GM19351 (cell line): Measurements from ENCODE around the gene UBE2D4.
"Not testable (repeated sequence)": the region's sequence is repeated elsewhere in the genome, so short reads cannot be mapped to it uniquely, and the experiment has no call there.

Source experiments
- ATAC-seq: cut with Tn5 transposase; IDR thresholded peaks from one replicate; pipeline ENCODE4 v1.9.1; 2021; ENCODE audit warnings: mild to moderate bottlenecking, moderate library complexity; ENCODE audit not compliant: unreplicated experiment

The UBE2D4 gene

DNA sequence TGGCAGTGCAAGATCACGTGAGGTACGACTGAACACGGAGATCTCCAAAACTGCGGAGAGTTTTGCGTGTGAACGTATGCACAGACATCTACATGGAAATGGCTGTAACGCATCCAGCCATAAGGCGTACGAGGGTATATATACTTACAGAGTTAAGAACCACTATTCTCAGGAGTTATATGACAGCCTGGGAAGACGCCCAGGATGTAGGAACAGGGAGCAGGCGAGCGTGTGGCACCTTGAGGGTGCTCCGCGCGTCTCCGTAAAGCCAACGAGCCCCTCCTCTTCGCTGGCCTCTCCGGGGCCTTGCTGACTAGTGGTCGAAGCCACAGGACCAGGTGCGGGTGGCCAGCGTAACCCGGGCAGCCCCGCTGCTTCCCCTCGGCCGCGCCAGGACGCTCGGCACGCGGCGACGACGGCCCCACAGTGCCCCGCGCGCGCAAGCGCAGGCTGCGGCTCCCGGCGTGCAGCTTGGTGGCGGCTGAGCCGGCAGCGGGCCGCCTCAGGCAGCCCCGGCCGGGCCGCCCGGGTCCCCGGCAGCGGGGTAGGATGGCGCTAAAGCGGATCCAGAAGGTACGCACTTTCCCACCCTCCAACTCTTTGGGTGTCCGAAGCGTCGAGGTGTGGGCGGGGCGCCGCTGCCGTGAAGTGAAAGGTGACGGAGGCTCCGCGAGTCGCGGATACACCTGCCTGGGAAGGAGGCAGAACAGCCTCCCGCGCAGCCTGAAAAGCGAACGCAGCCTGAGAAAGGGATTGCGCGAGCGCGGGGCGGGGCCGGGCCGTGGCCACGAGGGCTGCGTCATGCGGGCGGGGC is at the start of gene UBE2D4:
UBE2D4 (plus strand) TSS at position 453 of the 814 bp plus-strand sequence; CDS start at position 550, 97 bp downstream.
- ATAC-seq, result peak; percentile 90

DNA sequence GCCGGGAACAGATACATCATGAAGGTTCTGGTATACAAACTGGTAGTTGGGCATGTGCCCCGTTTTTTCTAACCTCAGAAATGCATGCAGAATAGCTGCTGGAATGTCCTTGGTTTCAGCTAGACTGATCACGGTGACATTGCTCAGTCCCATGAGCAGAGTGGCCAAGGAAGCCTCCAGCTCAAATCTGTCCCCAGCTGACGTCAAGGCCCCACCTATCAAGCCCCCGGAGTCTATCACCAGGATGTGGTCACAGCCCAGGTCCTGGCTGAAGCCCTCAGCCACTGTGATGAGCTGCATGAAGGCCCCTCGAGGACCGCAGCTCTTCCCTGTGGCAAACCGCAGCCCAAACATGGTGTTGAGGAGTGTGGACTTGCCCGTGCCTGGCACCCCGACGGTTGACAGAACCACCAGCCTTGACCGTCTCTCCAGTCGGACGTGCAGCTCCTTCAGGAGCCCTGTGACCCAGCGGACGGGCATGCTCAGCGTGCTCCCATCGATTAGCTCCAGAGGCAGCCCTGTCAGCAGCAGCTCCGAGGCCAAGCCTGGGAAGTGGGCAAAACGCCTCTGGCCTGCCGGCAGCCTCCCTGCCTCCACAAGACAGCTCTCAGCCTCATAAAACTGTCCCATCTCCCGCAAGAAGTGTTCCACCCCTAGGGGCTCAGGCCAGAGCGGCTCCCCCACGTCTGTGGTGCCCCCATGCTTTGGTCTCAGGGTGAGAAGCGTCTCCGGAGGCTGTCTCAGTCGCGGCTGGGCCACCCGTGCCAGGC is 49.1 kb upstream of the UBE2D4 start:
- ATAC-seq, result no peak

DNA sequence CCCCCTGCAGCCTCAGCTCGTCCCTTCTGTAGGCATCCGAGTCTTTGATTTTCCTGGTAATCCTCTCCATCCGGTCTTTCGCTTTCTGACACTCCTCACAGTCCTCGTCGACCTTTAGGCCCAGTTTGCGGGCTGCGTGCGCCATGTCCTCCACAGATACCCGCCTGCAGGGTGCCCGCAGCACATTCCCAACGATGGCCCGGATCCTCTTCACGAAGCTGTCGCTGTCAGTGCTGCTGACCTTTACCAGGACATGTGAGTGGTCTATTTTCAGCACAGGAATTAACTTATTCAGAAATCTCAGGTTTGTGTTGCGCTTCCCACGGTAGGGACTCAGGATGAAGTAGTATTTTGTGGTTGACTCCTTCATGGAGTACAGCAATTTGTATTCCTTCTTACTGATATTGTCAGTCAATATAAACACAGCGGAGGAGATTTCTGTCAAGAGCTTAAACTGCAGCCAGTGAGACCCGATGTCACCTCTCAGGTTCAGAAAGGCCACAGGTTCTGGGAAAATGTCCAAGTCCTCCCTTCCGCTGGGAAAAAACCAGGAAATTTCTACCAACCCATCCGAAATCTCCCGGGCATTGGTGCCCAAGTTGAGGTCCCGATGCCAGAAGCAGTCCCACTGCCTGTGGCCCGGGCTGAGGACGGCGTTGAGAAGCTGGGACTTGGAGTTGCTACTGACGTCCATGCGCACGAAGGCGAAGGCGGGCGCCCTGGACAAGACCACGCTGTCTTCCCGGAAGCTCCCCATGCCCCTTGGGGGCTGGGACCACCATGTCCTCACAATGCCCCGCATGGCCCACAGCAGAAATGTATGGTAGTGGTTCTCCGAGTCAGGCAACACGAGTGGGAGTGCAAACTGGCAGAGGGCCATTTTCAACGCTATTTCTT is 48.0 kb upstream of the UBE2D4 start:
- ATAC-seq, result no peak

DNA sequence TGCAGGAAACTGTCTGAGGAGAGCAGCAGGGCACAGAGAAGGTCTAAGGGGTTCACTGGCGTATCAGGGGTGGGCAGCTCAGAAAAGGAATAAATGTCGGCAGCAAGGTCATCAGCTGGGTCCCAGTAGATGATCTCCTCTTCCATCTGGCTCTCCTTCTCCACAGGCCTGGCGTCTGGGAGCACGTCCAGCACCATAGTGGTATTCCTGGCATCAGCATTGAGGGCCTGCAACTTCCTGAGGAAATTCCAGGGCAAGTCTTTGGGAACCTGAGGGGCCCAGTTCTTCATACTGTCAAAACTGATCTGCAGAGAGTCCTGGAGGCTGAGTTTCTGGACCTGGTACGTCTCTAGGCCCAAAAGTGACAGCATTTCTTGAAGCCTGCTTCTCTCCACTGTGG is 47.4 kb upstream of the UBE2D4 start:
- no peak for ATAC-seq

DNA sequence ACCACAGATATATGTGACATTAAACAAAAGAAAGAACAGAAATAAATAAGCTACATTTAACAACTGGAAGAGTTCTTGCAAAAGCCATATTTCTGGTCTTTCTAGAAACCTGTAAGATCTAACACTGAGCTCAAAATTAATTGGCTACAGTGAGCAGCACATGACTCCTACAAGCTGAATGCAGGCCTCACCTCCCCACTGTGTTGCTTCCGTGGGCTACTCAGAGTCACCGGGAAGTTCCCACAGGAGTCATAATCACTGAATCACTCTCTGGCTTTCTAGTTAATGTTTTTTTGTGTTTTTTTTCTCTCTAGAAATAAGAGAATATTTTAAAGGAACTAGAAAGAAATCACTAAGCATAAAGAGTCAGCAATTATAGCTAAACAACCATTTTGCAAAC is 46.8 kb upstream of the UBE2D4 start:
- ATAC-seq, result no peak

DNA sequence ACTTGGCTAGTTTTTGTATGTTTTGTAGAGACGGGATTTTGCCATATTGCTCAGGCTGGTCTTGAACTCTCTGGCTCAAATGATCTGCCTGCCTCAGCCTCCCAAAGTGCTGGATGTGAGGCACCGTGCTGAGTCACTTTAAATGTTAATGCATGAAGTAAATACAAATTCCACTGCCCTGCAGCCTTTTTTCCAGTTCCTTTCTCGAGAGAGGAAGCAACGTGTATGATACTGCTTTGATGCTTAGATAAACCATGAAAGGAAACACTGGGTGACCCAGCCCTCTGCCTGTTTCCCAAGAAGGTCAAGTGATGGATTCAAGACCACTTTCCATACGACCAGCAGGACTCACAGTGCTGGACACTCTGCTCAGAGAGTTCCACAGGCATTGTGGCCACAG is 45.6 kb upstream of the UBE2D4 start:
- ATAC-seq, result no peak

DNA sequence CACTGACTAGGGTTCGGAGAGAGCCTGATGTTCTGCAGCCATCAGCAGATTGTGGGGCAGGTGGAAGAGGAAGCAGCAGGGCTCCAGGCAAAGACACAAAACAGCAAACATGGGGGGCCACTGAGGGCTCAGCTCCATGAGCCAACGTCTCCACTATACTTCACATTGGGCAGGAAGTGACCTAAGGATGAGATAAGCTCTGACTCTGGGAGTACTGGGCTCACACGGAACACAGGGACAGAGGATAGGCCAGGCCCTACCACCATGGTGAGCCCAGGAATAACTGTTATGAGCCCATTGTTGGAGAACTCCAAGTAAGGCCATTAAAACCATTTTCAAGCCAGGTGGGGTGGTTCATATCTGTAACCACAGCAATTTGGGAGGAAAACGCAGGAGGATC is 42.0 kb upstream of the UBE2D4 start:
- no peak for ATAC-seq

DNA sequence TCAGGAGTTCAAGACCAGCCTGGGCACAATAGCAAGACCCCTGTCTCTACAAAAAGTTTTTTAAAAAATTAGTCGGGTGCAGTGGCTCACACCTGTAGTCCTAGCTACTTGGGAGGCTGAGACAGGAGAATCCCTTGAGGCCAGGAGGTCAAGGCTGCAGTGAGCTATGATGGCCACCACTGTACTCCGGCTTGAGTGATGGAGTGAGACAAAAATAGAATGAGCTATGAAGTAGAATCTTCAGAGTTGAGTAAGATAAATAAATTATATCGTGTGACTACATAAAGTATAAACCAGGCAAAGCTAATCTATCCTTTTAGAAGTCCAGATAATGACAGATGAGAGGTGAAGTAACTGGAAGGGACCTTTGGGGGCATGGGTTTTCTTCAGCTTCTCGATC is 41.6 kb upstream of the UBE2D4 start:
- no peak for ATAC-seq

DNA sequence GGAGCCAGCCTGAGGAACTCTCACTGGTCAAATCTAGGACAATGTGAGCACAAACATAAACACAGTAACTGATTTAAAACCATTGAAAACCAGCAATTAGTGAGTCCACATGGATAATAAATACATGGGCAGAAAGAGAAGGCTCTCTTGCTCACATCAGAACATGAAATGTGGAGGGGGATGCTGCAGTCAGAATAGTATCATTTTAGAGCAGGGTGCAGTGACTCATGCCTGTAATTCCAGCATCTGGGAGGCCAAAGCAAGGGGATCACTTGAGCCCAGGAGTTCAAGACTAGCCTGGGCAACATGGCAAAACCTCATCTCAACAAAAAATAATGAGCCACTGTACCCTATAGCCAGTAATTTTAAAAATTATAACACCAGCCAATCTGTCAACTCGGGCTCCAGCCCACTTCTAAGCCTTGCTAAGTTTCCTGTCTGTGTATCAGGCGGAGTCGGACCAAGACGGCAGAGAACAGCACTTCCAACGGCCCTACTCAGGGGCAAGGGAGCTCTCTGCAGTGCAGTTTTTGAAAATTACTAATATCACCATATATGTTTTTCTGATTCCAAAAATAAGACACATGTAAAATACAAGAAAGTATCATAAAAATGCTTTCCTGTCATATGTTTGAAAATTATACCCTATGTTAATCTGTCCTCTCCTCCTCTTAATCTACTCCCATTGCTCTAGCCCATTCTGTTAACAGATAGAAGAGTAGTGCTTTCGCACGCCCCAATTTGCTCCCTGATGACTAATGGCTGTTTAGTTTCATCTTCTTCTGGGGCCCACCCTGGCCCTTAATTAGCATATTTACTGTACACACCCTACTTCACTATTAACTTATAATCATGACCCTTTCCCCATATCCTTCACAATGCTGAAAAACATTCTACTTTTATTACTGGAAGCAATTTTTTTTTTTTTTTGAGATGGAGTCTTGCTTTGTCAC is 37.0 kb upstream of the UBE2D4 start:
- ATAC-seq, result no peak

DNA sequence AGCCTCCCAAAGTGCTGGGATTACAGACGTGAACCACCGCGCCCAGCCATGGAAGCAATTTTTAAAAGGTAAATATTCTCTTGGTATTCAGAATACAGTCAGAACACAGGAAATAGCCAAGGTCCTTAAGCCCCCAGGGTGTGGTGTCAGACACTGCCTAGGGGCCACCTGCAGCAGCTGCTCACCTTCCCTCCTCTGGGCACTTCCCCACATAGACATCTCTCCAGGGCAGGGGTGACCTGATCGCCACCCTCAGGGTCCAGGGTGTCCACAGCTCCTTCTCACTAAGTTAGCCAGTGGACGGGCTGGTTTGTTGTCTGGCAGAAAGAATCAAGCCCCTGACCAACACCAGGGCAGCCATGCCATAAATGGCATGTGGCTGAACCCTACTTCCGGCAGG is 35.8 kb upstream of the UBE2D4 start:
- no peak for ATAC-seq

DNA sequence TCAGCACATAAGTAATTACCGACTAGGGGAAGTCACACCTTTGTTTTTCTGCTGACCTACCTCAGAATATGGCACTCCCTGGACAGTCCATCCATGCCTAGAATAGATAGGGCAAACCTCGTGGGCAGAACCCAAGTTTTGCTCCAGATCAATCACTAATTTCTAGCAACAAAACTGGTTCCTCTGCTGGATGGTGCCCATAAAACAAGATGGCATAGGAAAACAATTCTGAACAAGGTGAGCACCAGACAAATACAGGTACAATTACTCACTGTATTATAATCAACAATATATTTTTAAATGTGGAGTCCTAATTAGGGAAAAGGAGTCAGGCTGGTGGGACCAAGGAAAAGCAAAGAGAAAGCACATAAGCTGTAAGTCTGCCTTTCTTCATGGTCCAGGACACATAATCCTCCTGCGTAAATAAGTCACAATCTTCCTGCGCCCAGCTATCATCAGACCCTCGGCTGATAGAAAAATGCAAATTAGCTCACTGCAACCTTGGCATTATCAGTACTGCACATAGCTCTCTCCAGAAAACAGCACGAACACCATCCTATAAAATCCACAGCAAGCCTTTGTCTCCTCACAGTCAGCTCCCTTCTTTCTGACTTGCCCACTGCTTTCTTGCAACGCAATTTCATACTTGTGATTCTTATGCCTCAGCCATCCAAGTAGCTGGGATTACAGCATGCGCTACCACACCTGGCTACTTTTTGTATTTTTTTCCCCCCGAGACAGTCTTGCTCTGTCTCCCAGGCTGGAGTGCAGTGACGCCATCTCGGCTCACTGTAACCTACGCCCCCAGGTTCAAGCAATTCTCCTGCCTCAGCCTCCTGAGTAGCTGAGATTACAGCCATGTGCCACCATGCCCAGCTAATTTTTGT is 34.9 kb upstream of the UBE2D4 start:
- ATAC-seq, result no peak

DNA sequence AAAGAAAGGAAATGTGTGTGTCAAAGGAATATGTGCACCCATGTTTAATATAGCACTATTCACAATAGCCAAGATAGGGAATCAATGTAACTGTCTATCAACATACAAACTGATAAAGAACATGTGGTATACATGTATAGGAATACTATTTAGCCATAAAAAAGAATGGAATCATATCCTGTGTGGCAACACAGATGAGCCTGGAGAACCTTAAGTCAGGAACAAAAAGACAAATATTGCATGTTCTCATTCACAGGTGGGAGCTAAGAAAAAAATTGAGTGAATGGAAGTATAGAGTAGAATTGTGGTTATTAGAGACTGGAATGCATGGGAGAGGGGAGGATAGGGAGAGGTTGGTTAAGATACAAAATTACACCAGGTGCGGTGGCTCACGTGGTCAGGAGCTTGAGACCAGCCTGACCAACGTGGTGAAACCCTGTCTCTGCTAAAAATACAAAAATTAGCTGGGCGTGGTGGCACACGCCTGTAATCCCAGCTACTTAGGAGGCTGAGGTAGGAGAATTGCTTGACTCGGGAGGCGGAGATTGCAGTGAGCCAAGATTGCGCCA is 30.3 kb upstream of the UBE2D4 start:
- no peak for ATAC-seq

DNA sequence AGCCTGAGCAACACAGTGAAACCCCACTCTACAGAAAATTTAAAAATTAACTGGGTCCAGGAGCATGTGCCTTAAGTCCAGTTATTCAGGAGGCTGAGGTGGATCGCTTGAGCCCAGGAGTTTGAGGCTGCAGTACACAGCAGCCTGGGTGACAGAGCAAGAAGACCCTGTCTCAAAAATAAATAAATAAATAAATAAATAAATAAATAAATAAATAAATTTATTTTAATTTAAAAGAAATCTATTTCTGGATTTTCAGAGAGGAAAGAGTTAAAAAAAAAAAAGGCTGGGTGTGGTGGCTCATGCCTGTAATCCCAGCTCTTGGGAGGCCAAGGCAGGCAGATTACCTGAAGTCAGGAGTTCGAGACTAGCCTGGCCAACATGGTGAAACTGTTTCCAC is 27.7 kb upstream of the UBE2D4 start:
- not testable (repeated sequence) for ATAC-seq

DNA sequence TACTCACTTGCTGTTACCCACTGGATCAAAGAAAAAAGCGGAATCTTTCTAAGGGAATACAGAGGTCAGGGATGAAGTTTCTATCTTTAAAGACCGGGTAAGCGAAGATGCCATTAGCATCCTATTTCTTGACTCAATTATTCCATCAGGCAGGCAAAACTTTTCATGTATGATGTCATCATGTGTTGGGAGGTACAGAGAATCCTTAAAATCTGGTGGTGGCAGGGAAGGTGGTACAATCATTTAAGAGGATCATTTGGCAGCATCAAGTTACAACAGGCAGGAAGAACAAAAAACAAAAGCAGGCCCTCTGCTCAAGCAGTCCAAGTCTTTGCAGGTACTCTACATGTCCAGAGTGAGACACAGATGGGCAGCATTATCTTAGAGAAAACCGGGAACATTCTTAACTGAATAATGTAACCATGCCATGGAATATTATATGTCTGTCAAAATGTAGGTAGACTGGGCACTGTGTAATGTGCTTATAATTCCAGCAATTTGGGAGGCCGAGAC is 23.6 kb upstream of the UBE2D4 start:
- no peak for ATAC-seq

DNA sequence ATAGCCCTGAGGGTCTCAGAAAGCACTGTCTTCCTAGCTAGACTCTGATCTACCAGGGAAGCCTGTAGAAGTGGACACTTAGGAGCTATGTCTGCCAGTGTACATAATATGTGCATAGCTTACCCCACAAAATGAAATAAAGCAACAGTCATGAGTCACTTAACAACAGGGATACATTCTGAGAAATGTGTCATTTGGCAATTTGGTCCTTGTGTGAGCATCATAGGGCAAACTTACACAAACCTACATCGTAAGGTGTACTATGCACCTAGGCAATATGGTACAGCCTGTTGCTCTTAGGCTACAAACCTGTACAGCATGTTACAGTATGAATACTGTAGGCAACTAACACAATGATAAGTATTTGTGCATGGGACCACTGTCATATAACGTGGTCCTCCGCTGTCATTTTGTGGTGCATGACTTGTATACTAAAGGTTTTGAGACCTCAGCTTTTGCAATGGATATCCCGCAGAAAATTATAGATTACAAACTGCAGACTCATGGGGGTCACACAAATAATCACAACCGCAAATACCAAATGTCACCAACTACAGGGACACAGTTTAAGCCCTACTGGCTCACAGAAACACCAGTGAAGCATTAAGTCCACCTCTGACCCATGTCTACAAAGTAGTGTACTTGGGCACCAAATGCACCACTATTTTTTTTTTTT is 21.6 kb upstream of the UBE2D4 start:
- no peak for ATAC-seq

DNA sequence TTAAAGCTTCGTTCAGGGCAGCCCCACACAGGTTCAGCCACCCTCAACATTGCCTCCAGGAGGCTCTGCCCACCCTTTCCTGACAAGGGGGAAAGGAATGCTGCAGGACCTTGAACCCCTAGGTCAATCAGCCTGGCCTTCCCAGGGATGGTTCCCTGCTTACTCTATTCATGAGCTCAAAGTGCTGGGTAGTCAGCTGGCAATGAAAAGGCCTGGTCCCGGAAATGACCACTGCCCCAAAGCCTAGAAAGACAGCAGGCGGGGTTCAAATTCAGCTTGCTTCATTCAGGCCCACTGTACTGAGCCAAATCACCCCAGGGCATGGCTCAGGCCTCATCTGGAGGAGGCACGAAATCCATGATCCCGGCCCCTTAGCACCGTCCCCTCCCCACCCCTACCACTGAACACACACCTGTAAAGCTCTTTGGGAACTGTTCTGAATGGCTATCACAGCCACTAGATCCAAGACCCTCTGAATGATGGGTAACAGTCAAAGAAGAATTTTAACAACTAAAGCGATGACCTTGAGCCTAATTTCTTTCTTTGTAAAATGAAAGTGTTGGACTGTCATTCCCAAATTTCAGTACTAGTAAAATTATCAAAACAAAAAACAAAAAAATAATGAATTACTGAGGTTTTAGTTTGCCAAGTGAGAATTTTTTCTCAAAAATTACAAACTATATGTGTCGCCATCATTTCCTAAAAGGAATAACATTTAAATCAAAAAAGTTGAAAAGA is 20.9 kb upstream of the UBE2D4 start:
- no peak for ATAC-seq

DNA sequence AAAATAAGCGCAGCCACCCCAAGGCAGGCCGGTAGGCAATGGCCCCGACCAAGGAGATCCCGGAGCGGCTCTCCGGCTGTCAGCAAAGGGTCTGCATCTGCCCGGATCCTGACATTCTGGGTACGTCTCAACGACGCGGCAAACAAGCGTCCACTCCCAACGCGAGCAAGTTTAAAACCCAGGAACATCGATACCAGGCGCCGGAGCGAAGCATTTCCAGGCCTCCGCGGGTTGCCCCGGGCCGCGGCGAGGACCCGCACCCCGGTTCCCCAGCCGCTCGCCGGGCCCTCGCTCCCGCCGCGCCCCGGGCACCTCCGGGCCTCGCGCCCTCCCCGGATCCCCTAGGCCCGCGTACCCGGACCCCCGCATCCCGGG is 20.3 kb upstream of the UBE2D4 start:
- peak; percentile 36 for ATAC-seq
